MM.1S (cell line): ENCODE data around the gene PLXDC2.

Experiments used
- CTCF ChIP-seq: fragments of 300-600 bp; sonication (generic); IDR thresholded peaks from 2 replicates; pipeline ENCODE4 v1.5.1; 2016; ENCODE audit warnings: antibody characterized with exemption, low read length, mixed read lengths
- EZH2phosphoT487 ChIP-seq: fragments of 300-600 bp; sonication (generic); IDR thresholded peaks from 2 replicates; pipeline ENCODE4 v1.6.1; 2018; ENCODE audit warnings: antibody characterized with exemption, low read length

- TF ChIP-seq CTCF (no peak), EZH2phosphoT487 (no peak)
Observed at GRCh38 chr10:20058135-20058534, 241.9 kb downstream of the PLXDC2 start.
